Transverse colon (tissue), 4 donors: ENCODE results near the gene MAFG.

Experiments used
- CTCF ChIP-seq, 5 experiments: fragments of 200-600 bp in 3 of 5; fragments of 450-650 bp in 2 of 5; sonication (generic) in 3 of 5; IDR thresholded peaks; 1 replicate in 2 of 5; 2 replicates in 3 of 5; pipeline ENCODE4 v1.5.1; 2016 to 2017; ENCODE audit warnings: antibody characterized with exemption in 5 of 5, inconsistent platforms in 3 of 5, mild to moderate bottlenecking in 2 of 5, moderate library complexity in 1 of 5
- EP300 ChIP-seq: sonication (generic); formaldehyde crosslinking; IDR thresholded peaks from one replicate; pipeline ENCODE4 v1.6.1; 2017; ENCODE audit warnings: antibody characterized with exemption, low read depth
- POLR2A ChIP-seq: fragments of 450-650 bp; IDR thresholded peaks from one replicate; pipeline ENCODE4 v1.6.1; 2016; ENCODE audit warnings: antibody characterized with exemption, mild to moderate bottlenecking, moderate library complexity
- POLR2AphosphoS5 ChIP-seq, 3 donors: sonication (generic); formaldehyde crosslinking; IDR thresholded peaks; one replicate each; pipeline ENCODE4 v1.6.1; 2016; ENCODE audit warnings: antibody characterized with exemption in 3 of 3

DNA sequence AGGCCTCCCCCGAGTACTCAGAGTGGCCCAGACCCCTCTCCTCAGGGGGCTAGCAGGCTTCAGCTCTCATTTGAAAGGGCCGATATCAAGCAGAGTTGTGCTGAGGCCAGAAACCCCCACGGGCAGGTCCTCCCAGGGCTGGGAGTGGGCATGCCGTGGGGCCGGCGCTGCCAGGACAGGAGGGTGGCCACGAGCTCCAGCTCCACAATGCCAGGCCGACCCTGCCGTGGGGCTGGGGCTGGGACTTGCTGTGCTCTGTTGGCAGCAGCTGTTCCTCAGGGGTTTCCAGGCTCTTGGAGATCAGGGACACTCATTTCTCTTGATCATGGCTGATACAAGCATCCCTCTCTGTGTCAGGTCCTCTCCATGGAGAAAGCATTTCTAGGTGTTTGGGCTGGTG lies 28.6 kb downstream of the MAFG start:
- TF ChIP-seq POLR2AphosphoS5 (IDR thresholded peaks at IDR 0.05), result no peak
- no peak for TF ChIP-seq CTCF (IDR thresholded peaks at IDR 0.05)
- no peak for TF ChIP-seq POLR2A
- TF ChIP-seq EP300, result no peak
